Cortex of kidney (tissue), 1 donor: Measurements from ENCODE around the gene GDPD2.

Source experiments
- DNase-seq: peaks from one replicate; lab custom pipeline; 2025; lab: John Stamatoyannopoulos, UW

The GDPD2 gene

DNA sequence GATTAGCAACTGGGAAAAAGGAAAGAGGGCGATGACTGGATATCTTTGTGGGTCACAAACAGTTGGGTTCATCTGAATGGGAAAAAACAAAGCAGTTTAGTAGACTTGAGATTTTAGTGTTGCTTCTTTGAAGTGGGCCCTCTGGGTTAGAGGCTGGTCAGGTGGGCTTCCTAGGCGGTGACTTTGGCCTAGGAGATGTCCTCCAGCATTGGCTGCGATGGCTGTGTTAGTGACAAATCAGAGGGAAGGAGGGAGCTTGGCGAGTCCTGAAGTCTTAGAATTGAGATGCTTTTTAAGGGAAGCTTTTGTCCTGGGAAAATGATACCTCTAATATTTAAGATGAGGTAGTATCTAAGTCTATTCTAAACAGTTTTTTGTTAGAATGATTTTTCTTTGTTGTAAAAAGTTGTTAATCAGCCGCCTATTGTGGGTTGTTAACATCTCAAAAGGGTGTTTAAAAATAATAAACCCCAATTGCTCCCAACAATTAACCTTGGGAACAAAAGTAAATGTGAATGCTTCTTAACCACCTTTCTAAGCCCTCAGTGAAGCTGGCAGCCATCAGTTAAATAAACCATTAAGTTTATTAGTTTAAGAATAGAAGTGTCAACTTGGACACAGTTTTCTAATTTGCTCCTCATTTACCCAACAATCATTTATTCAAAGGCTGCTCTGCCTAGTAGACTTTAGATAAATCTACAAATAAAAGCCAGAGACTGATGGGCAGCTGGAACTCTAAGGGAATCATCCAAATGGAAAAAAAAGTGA lies 53.2 kb downstream of the GDPD2 start:
- no peak for DNase-seq

DNA sequence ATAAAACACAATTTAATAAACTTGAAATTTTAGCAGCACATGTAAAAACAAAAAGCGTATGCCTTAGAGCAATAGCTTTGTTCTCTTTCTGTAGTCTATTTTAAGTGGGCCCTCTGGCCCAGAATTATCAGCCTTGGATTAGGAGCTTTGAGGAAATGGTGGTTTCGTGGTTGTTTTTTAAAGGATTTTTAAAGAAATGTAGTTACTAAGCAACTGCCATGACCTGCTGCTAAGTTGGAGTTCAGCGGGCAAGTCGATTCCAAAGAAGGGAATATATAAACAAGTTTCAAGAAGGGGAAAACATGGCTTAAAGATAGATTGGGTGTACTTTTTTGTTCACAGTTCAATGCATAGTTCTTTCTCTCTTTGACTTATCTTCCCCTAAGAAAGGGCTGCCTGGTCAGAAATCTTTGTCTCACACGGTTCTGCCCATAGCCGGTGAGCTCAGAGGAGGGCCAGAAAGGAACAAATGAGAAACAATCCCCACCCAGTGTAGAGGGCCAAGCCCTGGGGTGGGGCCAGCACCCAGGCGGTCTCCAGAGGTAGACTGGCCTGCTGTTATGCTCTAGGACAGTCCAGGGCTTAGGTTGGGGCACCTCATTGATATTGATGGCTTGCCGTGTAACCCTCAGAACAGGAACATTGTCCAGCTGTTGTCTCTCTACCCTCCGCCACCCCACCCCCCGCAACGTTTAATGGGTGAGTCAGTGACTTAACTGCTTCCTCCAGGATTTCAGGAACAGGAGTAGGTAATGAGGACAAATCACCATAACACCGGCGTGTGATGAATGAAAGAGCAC lies 54.0 kb downstream of the GDPD2 start:
- DNase-seq: no peak

DNA sequence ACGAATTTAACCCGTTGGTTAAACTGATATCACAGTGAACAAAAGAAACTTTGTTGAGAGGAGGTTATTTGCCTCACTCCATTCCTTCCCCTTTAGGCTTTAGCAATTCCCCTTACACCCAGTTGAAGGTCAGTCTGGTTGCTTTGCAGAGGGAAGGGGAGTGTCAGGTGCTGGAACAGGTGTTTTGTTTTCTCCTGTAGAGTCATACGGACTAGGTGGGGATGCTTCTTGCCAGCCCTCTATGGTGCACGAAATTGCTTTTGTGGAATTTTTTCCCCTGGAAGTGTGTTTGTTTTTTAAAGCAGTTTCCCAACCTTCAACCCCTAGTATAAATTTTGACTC lies 54.6 kb downstream of the GDPD2 start:
- DNase-seq: no peak

DNA sequence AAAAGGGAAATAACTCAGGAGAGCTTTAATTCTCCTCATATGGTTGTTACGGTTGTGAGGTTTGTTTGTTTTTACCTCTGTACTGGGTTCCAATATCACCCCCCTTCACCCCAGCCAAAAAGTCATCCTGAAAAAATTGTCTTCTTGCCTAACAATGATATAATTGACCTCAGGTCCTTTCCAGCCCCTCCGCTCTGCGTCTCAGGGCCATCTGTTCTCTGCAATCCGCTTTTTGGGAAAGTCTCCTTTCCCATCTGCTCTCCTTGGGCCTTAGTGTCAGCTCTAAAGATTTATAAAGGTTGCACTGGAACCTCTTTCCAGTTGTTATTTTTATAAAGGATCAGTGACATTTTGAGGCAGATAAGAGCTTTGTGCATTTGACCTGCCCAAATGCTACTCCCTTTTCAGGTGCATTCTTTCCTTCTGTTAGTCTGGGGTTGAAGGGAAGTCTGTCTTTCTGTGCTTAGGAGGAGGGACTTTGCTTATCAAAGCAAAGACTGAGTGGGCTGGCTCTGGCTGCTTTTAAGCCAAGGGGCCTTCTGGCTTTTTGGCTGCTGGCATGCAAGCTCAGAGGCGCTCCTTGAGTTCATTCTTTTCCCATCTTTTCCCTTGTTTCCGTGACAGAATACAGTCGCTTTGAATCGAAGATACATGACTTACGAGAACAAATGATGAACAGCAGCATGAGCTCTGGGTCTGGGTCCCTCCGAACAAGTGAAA lies 55.6 kb downstream of the GDPD2 start:
- DNase-seq: no peak

DNA sequence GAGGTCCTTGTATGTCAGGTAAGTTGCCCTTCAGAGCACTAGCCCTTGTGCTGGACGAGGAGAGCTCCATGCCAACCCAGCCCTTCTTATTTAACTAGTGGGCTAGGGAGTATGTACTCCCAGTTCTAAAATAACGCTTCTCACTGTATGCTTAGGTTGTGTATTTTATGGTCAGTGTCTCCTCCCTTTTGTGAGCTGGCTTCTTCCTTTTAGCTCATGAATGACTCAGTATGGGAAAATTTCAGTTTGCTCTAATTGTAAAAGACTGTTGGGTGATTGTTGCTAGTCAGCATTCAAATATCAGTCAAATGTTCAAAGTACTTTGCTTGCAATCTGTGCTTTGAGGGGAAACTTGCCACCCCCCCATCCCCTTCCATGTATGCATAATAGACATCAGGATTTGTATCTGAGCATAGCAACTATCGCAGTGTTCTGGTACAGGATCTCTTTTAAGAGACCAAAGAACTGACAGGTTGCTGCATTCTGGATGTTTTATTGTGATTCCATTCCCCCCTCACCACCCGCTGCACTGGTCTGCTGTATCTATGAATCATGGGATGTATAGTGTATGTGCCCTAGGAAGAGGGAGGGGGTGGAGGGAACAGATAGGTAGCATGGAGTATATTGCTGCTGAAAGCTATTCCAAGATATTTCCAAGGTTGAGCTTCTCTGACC lies 56.3 kb downstream of the GDPD2 start:
- DNase-seq: no peak

DNA sequence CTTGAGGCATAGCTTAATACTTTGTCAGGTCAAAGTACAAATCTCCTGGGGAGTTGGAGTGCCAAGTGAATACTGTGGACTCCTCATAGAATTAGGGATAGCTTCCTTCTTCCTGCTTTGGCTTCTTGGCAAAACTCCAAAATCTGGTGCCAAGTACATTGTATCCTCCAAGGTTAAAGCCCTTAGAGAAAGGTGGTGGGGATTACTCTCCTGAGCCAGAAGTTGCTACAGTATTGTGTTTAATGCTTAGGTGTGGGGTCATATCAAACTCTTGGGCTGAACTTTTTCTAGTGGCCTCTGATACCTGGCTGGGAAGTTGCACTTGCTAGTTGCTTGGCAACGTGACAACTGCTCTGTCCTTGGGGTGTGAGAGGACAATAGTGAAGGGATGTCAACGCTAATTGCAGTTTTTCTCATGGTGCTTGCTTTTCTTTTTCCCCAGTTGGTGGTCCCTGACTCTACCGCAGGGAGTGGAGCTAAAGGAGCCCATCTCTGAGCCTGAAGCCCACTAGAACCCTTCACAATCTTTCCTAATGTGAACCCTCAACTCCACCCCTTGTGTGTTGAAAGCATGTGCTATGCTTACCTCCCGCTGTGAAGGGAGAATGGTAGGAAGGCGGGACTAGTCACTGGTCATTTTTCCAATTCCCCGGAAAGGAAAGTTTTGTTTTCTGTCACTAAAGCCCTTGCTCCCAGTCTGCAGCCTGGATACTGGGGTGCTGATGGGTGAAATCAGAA lies 57.0 kb downstream of the GDPD2 start:
- DNase-seq: no peak

DNA sequence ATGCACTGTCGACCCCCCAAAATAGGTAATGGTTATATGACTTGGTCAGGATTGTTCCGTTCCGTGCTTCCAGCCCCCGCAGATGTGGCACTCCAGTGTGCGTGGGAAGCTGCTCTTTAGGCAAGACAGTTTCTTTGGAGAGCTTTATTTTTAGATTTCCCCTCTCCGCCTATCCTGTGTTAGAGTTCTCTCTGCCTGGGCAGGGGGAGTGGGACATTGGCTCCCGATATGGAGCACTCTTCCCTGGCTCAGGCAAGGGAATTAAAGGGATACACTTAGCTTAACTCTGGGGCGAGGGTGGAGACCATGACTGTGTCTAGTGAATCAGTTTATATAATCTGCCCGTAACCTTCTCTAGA lies 57.5 kb downstream of the GDPD2 start:
- no peak for DNase-seq

DNA sequence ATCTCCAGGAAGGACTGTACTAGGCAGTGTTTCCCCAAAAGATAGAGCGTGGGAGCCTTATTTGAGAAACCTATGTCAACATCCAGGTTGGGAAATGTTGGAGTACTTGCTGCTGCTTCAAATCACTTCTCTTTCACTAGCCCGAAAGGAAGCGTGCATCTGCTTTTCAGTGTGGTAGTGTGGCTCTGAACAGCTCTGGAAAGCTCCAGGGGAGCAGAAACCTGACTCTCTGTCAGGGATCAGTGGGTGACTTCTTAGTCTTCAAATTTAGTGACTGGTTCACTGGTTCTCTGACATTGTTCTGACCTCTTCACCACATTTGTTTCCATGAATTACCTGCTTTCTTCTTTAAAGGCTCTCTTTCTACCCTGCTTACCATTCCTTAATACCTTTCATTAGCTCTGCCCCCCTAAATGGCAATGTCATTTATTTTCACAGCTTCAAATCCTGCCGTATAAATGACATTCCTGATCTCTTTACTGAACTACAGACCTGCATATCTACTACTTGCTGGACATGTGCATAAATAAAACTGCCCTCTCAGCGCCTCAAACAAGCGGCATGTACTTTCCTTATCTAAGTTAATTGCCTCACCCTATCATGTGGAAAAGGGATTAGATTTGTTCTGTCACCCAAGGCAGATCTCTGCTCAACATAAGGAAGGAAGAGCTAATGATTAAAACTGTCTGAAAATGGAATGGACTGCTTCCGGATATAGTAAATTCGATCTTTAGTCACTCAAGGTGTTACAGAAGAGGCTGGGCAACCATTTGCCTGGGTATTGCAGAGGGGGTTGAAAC lies 58.6 kb downstream of the GDPD2 start:
- DNase-seq: no peak

DNA sequence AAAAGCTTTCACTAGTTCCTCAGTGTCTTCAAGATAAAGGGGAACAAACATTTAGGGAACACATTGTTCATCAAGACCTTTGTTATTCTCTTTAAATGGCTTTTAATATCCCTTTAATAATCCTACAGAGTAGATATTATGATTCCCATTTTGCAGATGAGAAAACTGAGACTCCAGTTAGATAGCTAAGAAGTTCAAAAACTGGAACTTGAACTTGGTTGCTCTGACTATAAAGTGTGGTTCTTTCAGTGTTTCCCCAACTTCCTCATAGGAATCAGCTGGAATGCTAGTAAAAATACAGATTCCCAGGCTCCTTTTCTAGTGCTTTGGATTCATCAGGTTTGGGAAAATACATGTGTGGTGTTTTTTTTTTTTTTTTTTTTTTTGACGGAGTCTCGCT lies 59.2 kb downstream of the GDPD2 start:
- no peak for DNase-seq
